Non-pigmented ciliary epithelial cell (primary cell): ENCODE measurements around the gene EDA2R.
A peak's percentile ranks its signal among the peaks of the same experiment; 100 is the strongest.

Source experiments
- DNase-seq: peaks from one replicate; pipeline ENCODE4 v3.0.0-alpha.2; 2010; ENCODE audit warnings: low read depth

The EDA2R gene

DNA sequence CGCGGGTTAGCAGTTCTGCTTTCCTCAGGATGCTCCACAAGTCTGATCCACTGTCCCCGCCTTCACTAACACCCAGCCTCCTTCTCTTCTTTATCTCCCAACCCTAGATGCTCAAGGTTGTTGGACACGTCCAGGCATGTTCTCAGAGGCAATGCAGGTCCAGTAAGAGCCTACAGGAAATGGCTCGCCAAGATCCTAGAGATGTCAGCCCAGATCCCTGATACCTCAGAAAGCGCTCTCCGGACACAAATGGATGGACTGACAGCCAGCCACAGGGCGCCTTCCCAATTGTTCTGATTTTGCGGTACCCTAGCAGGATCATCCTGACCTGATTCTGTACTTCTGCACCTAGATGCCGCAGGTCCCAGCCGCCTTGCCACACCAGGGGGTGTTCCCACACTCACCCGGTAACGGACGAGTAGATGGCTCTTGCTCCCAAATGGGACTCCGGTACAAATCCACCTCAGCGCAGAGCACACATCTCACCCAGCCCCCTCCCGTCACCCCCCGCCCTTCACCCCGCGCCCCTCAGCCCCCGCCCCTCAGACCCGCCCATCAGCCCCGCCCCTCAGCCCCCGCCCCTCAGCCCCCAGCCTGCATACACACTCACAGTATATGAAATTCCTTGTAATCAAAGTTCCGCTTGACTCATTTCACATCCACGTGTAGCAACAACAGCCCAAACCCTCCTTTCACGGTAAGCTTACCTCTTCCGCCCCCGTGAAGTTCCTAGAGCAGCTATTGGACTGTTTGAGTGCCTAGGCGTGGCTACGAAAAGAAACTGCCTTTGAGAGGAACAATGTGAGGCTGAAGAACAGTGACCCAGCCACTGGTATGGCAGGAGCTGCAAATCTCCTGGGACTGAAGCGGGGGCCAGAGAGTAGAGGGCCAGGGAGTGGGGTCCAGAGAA lies at the start of gene EDA2R:
Gene EDA2R (minus strand): TSS at position 488 of the 910 bp plus-strand sequence. CDS start 23,058 bp downstream, outside the sequence.
- DNase-seq: peak; percentile 73

DNA sequence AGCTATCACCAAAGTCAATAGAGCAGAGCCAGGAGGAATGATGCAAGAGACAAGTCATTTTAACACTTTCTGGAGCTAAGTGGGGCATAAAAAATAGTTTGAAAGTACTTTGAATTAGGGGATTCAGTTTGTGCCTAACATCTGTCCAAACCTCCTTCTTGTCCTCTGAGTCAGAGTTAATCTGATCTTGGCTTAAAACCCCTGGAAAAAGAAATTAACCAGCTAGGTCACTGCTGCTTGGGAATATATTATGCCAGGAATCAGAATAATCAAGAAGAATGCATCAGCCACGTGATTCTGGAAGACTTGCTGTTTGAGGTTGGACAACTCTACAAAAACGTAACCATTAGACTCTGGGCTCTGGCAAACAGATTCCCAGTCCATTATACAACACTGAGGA lies 45.3 kb upstream of the EDA2R start:
- DNase-seq: no peak

- no peak for DNase-seq
These were observed 41.6 kb upstream of the EDA2R start for GRCh38 chrX:66680451-66680850.

DNA sequence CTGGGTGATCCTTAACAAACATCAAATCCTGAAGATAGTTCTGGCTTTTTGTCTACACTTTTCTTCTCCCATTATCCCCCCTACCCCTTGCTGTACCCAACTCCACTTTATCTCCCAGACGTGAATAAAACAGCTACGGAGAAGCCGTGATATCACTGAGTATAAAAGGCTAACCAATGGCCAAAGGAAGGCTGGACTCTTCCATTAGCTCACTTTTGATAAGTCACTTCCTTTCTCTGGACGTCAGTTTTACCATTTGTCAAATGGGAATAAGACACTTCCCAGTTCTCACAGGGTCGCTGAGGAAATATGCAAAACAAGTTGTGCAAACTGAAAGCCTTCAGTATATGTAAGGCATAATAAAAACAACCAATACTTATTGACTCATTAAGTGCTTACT lies 38.6 kb upstream of the EDA2R start:
- no peak for DNase-seq

DNA sequence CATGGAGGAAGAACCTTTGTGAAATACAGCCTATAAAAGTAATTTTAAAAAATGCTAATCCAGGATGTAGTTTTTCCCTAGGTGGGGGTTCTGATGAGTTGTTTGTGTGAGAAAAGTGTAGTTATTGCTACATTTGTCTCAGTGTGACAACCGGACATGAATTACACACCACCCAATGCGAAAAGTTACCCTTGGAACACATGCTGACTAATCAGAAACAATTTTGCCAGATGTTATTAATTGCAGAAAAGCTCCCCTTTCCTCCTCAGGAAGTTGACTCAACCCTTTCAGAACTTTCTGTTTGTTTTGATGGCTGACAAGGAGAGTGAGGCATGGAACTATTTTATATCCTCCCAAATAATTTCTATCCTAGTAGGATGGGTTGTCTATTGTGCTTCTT lies 38.1 kb upstream of the EDA2R start:
- no peak for DNase-seq

DNA sequence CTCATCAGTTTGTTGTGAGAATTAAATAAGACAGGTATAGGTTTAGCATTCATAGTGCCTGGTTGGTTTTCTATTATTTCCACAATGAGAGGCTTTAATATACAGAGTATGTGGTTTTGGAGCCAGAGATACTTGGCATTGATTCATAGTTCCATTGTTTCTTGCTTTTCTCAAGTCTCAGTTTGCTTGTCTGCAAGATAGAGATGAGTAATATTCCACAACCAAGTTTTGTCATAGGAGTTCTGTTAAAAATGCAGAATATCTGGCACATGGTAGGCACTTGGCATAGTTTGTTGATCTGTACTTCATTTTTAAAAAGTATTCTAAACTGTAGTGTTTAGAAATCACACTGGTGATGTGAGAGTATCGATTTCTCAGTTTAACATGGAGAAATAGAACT lies 37.5 kb upstream of the EDA2R start:
- DNase-seq: no peak

GRCh38 chrX:66675541-66675940 lies 36.7 kb upstream of the EDA2R start:
- DNase-seq: no peak

GRCh38 chrX:66674506-66674905 lies 35.6 kb upstream of the EDA2R start:
- DNase-seq: no peak

DNA sequence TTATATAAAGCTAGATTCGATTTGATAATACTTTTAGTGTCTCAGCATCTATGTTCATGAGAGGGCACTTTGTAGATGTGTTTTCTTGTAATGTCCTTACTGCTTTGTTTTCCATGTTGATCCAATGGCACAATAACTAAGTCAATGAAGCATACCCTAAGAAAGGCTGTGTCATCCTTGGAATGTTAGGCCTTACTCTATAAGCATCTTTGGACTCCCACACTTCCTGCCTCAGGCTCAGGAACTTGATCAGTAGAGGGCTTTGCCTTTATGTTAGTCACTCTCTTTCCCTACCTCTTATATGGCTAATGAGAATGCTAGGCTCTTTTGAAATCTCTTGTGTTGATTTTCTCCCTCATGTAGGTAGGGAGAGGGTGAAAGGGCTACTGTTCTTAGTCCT lies 33.2 kb upstream of the EDA2R start:
- no peak for DNase-seq

- DNase-seq: no peak
These were observed 15.5 kb upstream of the EDA2R start for GRCh38 chrX:66654411-66654810.

DNA sequence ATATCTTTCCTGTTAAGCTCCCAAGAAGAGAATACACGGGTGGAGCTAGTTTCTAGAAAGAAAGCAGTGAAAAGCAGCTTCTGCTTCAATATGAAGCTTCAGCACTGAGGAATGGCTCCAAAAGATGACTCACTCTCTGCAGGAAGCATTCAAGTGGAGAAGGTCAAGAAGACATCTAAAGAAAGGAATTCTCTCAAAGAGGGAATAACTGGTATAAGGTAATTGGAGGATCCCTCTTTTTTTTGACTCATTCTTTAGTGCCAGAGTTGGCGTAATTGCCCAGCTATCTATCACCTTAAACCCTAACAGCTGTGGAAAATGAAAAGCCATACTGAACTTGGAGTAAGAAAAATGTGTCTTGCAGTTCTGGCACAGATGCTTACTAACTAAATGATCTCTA lies 3.5 kb downstream of the EDA2R start:
- no peak for DNase-seq

DNA sequence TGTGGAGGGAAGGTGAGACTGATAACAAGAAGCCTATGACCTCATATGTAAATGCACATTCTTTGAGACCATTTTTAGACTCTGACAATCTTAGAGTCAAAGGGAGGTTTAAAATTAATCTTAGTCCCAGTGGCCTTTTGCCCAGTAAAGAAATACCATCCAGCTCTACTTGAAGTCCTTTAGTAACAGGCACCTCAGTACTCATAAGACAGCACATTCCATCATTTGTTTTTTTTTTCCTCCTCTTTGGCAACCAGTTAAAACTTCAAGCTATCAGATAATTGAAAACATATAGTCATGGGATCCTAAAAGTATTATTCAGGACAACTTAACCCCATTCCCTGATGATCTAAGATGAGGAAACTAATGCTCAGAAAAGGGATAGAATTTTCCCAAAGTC lies 4.6 kb downstream of the EDA2R start:
- DNase-seq: no peak

GRCh38 chrX:66633541-66633940 lies 5.3 kb downstream of the EDA2R start:
- no peak for DNase-seq

GRCh38 chrX:66632981-66633380 lies 5.9 kb downstream of the EDA2R start:
- DNase-seq: no peak

GRCh38 chrX:66632473-66632872 lies 6.4 kb downstream of the EDA2R start:
- DNase-seq: no peak

GRCh38 chrX:66625525-66625924 lies 13.4 kb downstream of the EDA2R start:
- DNase-seq: no peak

DNA sequence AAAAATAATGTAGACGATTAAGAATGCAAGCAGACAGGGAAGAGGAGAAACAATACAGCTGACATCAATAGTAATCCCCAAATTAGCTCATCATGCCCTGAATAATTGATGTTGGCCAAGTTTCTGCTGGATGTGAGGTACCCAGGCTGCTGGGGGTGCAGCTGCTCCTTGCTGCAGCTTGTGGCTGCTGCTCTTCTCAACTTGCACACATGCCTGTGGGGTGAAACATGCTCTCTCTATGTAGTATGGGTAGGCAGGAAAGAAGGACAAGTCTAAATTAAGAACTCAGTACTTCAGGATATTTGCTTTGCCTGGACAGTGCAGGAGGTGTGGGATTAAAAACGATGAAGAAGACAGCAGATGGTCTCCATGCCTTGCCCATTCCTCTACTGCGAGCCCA lies 16.7 kb downstream of the EDA2R start:
- DNase-seq: no peak

- no peak for DNase-seq
These were observed 21.9 kb downstream of the EDA2R start for GRCh38 chrX:66616944-66617343.

DNA sequence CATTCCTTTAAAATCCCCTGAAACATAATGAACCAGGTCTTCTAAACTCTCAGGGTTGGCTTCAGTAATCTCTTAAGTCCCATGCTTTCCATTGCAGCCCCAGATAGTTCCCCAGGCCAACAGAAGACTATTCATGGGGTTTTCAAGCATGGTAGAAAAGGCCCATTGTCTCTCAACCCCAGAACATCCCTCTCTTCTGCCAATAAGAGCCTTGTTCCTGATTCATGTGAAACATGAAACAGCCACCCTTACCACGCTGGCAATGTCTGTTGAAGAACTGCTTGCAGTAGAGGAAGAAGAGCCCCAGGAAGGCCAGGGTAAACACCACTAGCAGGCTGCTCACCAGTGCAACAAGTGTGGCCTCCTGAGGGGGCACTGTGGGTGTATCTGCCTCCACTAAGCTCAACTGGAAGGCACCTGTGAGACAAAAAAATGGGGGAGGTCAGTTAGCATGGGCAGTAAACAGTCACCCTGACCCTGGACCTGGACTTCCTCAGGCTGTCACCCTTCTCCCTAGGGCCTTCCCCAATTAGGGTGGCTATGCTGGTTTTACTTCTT lies 36.4 kb downstream of the EDA2R start:
- DNase-seq: no peak

GRCh38 chrX:66601522-66601921 lies 37.4 kb downstream of the EDA2R start:
- DNase-seq: no peak

- DNase-seq: no peak
These were observed 59.7 kb downstream of the EDA2R start for GRCh38 chrX:66579219-66579618.

DNA sequence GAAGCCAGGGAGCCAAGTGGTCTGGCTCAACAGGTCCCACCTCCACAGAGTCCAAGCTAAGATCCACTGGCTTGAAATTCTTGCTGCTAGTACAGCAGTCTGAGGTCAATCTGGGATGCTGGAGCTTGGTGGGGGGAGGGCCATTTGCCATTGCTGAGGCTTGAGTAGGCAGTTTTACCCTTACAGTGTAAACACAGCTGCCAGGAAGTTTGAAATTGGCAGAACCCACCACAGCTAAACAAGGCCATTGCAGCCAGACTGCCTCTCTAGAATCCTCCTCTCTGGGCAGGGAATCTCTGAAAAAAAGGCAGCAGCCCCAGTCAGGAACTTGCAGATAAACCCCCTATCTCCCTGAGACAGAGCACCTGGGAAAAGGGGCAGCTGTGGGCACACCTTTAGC lies 84.9 kb downstream of the EDA2R start:
- no peak for DNase-seq

DNA sequence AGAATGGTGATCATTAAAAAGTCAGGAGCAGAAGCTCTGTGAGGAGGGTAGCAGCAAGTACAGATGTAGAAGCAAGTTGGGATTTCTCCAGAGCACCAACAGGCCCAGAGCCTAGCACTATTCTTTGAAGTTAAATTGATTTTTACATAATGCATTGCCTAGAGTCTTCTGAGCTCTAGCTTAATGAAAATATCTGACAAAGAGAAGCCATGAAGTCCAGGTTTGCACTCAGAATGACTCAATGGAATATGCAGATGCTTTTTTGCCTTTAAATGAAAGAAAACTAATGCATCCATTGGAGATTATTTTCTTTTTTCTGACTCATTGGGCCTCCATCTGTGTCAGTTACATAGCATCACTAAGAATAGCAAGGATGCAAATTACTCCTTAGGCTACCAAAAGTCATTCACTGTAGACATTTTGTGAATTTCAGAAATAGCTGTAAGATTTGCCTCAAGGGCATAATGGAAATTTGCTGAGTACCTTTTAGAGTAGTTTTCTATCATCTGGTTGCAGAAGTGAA lies 91.0 kb downstream of the EDA2R start:
- DNase-seq: no peak
